NCI-H2029 (cell line): ENCODE results near the gene TTC8.
"Not testable (repeated sequence)": the region's sequence is repeated elsewhere in the genome, so short reads cannot be mapped to it uniquely, and the experiment has no call there.

Source experiments
- DNase-seq: peaks from one replicate; lab custom pipeline; 2025; lab: John Stamatoyannopoulos, UW

Gene TTC8

DNA sequence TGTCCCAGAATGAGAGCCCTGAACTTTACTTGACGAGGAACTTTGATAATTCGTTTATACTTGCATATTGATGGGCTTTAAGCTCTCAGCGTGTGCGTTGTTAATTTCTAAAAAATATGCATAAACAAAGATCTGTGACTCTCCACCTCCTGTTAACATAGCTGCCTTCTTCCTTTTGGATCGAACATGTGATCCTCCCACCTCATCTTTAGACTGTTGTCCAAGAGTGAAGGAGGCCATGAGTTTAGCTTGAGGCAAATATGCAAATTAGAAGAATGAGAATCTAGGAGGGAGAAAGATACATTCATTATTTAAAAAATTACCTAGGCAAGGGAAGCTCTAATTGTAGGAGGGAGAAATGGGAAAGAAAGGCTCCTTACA lies 617 bp downstream of the TTC8 start:
- no peak for DNase-seq

DNA sequence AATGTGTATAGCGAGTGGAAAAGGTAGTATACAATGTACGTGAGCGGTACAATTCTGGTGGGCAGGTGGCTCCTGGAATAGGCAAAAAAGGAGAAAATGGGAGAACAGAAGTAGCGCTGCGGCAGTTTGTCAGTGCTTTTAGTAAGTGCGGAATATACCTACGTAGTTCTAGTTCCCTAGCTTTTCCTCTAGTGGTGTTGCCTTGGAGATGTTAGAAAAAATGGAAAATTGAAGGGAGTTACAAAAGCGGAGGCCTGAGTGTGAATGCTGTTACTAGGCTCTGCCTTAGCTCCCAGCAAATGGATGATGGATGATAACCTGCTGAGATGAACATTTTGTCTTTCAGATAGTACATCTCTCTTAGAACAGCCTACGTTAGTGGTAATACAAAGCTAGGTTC lies 1.1 kb downstream of the TTC8 start:
- DNase-seq: no peak

- DNase-seq: no peak
Measured at GRCh38 chr14:88829188-88829587, 4.7 kb downstream of the TTC8 start.

DNA sequence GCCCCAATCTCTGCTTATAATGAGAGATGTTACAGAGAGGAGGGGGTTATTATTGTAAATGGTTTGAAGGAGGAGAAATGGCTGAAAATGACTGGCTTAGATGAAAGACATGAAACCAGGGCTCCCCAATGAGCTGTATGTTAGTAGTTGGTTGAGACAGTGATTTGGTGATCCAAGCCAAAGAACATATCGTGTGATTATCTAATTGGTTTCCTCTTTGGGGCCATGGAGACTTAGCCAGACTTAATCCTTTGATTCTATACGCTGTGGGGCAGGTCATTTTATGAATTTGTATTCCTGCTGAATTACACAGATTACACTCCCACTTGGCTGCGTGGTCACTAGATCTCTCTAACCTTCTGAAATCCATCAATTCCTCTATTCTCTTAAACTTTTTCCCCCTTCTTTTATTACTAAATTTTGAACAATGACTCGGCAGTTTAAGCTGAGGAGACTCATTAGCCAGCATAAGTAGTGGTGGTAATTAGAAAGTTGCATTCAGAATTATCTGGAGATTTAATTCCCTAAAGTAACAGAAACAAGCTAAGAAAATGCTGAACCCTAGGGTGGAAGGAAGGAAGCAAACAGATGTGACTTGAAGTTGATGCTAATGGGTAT lies 5.3 kb downstream of the TTC8 start:
- no peak for DNase-seq

GRCh38 chr14:88831284-88831683 lies 6.8 kb downstream of the TTC8 start:
- DNase-seq: no peak

DNA sequence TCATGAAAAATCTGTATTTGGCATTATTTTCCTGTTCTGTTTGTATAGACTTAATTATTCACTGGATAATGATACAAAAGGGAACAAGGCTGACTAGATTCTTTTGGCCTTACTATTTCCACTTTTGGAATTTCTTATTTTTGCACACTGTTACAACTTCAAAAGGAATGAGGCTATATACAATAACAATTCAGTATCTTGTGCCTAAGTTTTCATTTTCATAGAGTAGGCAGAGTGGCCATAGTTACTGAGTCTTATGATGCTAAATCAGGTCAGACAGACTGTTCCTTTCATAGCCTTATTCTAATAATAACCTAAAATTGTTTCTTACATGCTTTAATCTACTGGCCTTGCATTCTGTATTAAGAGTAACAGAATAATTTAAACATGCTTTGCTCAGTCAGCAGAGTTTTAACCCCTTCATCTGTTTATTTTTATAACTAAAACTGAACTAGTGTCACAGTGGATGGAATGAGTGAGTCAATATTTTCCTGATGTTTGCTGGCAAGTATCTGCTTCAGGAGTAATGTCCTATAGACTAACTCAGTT lies 10.5 kb downstream of the TTC8 start:
- DNase-seq: no peak

GRCh38 chr14:88835661-88836060 lies 11.2 kb downstream of the TTC8 start:
- DNase-seq: no peak

- DNase-seq: no peak
Measured at GRCh38 chr14:88837495-88837894, 13.0 kb downstream of the TTC8 start.

DNA sequence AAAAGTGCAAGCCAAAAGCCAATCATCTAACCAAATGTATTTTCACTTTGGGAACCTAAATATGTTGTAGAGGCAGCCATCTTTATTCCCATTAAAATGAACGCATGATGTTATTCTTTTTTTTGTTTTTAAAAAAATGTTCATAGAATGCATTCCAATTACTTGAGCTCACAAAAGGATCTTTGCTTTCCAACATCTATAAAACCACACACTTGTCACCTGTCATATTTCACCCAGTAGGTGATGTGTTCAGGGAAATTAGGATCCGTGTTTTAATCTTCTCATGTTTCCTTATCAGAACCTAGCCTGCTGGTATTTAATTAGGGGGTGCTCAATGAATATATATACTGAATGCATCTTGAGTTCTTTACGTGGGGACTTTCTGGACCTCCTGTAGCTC lies 13.6 kb downstream of the TTC8 start:
- no peak for DNase-seq

DNA sequence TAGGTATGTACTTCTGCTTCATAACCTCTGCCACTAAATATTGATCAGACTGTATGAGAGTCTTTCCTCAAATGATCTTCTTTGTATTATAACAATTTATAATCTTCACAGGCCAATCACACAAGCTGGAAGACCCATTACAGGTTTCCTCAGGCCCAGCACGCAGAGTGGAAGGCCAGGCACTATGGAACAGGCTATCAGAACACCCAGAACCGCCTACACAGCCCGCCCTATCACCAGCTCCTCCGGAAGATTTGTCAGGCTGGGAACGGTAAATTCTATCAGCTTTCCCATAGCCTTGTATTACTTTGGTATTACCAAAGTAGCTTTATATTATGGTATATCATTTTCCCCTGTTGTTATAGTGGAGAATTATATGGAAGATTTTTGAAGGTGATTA lies 16.5 kb downstream of the TTC8 start:
- DNase-seq: no peak

- no peak for DNase-seq
Measured at GRCh38 chr14:88841741-88842140, 17.3 kb downstream of the TTC8 start.

- DNase-seq: no peak
Measured at GRCh38 chr14:88842414-88842813, 18.0 kb downstream of the TTC8 start.

DNA sequence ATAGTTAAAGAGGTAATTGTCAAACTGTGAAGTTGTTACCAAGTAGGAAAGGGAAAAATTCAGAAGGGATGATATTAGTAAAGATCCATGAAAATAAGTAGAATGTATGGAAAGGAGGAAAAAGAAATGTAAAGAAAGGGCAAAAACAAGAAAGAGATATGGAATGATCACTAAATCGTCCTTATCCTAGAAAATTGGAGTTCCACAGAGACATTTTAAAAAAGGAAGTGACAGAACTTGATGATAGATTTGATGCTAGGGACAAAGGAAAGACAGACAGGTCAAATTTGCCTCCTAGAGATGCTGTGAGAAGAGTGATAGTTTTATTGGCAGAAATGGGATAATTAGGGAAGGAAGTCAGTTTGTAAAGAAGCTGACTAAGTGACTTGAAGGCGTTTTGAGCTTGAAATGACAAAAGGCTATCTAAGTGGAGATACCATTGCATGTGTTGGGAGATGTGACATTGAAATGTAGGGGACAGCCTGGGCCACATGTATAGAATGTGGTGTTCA lies 20.6 kb downstream of the TTC8 start:
- no peak for DNase-seq

DNA sequence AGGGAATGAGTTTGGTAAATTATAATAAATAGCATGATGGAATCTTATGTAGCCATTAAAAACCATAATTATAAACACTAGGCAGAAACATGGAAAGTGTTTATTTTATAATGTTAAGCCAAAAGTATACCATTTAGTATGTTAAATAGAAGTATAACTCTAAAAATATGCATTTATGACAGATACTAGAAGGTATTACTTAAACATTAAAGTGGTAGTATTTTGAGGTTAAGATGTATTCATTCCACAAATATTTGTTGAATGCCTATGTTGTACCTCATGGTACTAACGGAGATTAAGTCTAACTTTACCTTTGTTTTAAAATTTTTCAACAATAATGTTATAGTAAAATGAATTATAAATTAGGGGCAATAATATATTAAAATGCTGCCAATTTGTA lies 24.1 kb downstream of the TTC8 start:
- no peak for DNase-seq

- no peak for DNase-seq
Measured at GRCh38 chr14:88849716-88850115, 25.3 kb downstream of the TTC8 start.

DNA sequence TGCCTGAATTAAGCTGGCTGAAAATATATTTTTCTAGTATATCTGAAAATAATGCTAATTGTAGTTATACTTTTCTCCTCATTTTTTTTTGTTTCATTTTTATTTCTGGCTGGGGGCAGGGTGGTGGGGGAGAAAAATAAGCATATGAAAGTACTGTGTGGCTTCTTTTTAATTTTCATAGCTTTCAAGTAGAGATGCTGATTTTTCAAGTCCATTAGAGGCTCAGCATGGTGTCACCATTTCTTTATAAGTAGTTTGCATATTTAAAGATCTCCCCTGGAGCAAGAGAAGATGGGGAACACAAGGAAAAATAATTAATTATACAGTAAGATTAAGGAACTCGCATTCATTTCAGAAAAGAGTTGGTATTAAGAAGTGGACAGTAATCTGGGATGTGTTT lies 27.1 kb downstream of the TTC8 start:
- DNase-seq: no peak

GRCh38 chr14:88852632-88853031 lies 28.2 kb downstream of the TTC8 start:
- no peak for DNase-seq

DNA sequence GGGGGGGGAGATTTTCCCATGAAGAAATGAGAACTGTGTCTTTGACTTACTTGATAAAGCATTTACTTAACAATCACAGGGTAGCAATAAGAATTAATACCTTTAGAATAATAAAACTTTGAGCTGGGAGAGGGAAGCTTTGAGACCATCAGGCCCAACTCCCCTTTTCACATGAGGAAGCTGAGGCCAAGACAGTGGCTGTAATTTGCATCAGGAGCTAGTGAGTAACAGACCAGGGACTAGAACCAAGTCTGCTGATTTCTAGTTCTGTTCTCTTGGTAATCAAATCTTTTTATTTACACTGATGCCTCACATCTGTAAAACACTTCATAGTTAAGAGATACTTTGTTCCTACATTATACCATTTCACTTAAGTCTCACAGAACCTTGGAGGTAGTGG lies 28.7 kb downstream of the TTC8 start:
- DNase-seq: no peak

DNA sequence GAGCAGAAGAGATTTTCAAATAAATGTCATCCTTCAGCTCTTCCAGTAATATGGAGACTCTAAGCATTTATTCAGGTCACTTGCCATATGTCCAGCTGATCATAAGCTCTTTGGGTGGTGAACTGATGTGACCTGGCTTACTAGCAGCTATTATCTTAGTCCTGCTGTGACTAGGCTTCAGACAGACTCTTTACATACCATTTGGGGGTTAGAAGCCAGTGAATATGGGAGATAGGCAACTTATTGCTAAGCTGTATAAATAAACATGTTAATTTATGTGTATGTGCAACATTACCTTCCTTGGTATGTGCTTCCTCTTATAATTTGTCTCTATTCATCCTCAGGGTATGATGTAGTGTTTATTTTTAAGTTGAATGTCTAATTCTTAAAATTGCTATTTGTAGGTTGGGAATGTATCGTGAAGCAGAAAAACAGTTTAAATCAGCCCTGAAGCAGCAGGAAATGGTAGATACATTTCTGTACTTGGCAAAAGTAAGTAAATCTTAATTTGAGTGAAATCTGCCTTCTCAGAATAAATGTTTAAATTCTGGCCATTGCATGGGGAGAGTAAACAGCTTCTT lies 32.4 kb downstream of the TTC8 start:
- DNase-seq: no peak

DNA sequence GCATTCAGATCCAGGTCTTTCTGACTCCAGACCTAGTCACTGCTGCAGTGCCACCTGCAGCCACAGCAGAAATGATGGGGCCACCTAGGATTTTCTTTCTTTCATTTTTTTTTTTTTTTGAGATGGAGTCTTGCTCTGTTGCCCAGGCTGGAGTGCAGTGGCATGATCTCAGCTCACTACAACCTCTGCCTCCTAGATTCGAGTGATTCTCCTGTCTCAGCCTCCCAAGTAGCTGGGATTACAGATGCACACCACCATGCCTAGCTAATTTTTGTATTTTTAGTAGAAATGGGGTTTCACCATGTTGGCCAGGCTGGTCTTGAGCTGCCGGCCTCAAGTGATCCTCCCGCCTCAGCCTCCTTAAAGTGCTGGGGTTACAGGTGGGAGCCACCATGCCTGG lies 33.4 kb downstream of the TTC8 start:
- DNase-seq: not testable (repeated sequence)

DNA sequence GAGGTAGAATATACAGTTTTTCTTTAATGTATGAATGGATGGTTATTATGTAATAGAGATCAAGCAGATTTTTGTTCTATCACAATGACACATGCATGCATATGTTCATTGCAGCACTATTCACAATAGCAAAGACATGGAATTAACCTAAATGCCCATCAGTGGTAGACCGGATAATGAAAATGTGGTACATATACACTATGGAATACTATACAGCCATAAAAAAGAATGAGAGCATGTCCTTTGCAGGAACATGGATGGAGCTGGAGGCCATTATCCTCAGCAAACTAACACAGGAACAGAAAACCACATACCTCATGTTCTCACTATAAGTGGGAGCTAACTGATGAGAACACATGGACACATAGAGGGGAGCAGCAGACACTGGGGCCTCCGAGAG lies 34.7 kb downstream of the TTC8 start:
- DNase-seq: not testable (repeated sequence)

- DNase-seq: no peak
Measured at GRCh38 chr14:88863167-88863566, 38.7 kb downstream of the TTC8 start.

DNA sequence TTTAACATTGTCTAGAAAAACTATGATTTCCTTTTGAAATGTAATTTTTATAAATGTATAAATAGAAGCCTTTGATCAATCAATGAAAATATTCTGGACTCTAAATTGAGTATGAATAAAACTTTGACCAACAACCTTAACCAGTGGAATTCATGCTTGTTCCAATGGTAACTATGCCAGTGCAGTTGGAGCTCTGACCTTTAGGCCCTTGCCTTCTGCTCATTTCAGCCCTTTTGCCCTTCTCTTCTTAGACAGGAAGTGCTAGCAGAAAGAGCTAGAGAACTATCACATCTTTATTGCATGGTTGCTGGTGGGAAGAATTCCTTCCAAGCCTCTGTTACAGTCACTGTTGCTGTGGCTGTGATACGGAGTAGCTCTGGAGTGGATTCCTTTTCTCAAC lies 39.7 kb downstream of the TTC8 start:
- DNase-seq: no peak

- no peak for DNase-seq
Measured at GRCh38 chr14:88866305-88866704, 41.9 kb downstream of the TTC8 start.
